GM23248 (cell line): ENCODE data around the gene RMDN3.

Source experiments
- EZH2 ChIP-seq: fragments of 200-600 bp; sonication (generic); IDR thresholded peaks from 2 replicates; pipeline ENCODE4 v1.6.1; 2018; ENCODE audit warnings: antibody characterized with exemption, mild to moderate bottlenecking; ENCODE audit not compliant: insufficient read depth, poor library complexity, severe bottlenecking
- EZH2phosphoT487 ChIP-seq: fragments of 200-600 bp; sonication (generic); IDR thresholded peaks from 2 replicates; pipeline ENCODE4 v1.6.1; 2018; ENCODE audit warnings: antibody characterized with exemption, moderate library complexity, mild to moderate bottlenecking, low read depth; ENCODE audit not compliant: insufficient read depth

DNA sequence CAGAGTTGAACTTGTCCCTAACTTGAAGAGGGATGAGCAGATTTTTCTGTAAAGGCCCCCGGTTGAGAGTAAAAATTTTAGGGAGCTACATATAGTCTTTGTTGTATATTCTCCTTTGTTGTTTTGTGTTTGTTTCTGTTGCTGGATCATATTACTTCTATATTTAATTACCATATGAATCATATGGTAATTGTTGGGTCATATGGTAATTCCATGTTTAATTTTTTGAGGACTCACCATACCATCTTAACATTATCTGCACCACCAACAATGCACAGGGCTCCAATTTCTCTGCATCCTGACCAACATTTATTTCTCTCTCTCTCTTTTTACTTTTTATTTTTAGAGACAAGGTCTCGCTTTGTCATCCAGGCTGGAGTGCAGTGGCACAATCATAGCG lies 44.5 kb upstream of the RMDN3 start:
- TF ChIP-seq EZH2 (no peak), EZH2phosphoT487 (no peak)
